ENCODE measurements around the gene GLDN.

GLDN gene

DNA sequence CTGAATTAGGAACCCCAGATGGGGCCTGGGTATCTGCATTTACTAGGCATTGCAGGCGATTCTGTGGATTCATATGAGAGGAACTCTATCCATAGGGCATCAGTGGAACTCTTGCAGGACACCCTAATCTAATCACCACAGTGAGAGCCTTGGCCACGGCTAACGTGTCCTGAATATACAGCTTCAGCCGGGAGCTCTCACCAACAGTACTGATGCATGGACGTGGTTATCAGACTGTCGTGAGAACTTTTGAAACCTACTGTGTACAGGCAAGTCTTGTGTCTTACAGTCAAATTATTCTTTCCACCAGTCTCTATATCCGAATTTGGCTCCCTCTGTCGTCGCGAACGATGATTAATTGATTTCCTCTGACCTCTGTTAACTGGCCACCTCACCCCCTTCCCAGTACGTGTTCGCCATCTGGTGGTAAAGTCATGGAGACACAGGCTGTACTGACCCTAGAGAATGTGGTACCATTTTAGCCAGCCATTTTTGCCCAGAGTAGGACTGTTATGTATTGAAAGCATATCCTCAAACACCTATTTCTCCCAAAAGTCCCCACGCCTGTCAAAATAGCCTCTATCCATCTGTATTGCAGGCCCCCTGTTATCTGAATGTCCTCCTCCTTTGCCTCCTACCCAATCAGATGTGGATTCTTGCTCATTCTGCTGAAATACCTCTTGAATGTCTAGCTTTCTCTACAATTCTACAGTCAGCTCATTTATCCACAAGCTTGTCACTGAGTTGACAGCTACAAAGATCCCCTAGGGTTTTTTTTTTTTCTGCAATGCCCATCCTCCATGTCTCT is 39.7 kb downstream of the GLDN start:
- no peak overlapping the region for H3K4me3 ChIP-seq (ENCODE audit: low read length)
- TF ChIP-seq, protein P1, sequence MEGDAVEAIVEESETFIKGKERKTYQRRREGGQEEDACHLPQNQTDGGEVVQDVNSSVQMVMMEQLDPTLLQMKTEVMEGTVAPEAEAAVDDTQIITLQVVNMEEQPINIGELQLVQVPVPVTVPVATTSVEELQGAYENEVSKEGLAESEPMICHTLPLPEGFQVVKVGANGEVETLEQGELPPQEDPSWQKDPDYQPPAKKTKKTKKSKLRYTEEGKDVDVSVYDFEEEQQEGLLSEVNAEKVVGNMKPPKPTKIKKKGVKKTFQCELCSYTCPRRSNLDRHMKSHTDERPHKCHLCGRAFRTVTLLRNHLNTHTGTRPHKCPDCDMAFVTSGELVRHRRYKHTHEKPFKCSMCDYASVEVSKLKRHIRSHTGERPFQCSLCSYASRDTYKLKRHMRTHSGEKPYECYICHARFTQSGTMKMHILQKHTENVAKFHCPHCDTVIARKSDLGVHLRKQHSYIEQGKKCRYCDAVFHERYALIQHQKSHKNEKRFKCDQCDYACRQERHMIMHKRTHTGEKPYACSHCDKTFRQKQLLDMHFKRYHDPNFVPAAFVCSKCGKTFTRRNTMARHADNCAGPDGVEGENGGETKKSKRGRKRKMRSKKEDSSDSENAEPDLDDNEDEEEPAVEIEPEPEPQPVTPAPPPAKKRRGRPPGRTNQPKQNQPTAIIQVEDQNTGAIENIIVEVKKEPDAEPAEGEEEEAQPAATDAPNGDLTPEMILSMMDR (IDR thresholded peaks at IDR 0.05; ENCODE audit: insufficient read depth, low read depth, low read length, missing control alignments) = peak; percentile 97
- DNase-seq (ENCODE audit: low read depth) = peak; percentile 75

DNA sequence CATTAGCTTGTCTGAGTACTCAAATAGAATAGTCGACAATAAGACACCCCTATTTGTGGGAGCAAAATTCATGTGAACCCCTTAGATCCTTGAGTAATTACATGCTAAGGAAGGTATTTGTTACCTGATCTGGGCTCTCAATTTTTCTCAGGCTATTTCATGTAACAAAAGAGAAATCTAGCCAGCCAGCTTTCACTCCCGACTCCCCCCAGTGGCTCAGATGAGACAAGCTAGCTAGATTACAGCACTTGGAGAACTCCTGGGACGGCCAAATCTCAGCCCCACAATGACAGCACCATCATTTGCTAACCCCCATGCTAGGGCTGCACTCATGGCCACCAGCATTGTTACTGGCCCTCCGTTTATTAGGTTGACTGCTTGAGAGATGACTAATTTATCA is 41.3 kb downstream of the GLDN start:
- TF ChIP-seq, protein P1 (IDR thresholded peaks at IDR 0.05; ENCODE audit: insufficient read depth, low read depth, low read length, missing control alignments) = peak; percentile 71
- no peak overlapping the region for H3K4me3 ChIP-seq (ENCODE audit: low read length)
- peak; percentile 52 for DNase-seq (ENCODE audit: low read depth)

DNA sequence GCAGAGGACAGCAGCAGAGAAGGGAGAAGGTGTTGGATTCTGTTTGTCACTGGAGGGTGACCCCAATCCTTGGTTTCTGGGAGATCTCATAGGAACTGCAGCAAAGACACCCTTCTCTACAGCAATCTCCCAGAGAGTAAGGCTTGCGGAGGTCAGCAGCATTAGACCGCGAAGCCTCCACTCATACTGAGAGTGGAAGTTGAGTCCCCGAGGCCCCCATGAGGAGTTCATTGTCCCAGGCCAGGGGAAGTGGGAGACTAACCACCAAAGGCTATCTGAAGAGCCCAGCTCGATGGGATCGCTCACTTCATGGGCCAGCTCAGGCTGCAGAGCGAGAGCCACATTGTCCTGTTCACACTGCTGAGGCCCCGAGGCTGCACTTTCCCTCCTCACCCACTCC is 44.6 kb downstream of the GLDN start:
- TF ChIP-seq, protein P1 (IDR thresholded peaks at IDR 0.05; ENCODE audit: insufficient read depth, low read depth, low read length, missing control alignments) = no peak
- H3K4me3 ChIP-seq (ENCODE audit: low read length) = no peak overlapping the region
- no peak for DNase-seq (ENCODE audit: low read depth)

- DNase-seq (ENCODE audit: low read depth) = no peak
- H3K4me3 ChIP-seq (ENCODE audit: low read length) = no peak overlapping the region
- TF ChIP-seq, protein P1 (IDR thresholded peaks at IDR 0.05; ENCODE audit: insufficient read depth, low read depth, low read length, missing control alignments) = no peak
Measured at GRCh38 chr15:51386486-51386885, 45.0 kb downstream of the GLDN start.

DNA sequence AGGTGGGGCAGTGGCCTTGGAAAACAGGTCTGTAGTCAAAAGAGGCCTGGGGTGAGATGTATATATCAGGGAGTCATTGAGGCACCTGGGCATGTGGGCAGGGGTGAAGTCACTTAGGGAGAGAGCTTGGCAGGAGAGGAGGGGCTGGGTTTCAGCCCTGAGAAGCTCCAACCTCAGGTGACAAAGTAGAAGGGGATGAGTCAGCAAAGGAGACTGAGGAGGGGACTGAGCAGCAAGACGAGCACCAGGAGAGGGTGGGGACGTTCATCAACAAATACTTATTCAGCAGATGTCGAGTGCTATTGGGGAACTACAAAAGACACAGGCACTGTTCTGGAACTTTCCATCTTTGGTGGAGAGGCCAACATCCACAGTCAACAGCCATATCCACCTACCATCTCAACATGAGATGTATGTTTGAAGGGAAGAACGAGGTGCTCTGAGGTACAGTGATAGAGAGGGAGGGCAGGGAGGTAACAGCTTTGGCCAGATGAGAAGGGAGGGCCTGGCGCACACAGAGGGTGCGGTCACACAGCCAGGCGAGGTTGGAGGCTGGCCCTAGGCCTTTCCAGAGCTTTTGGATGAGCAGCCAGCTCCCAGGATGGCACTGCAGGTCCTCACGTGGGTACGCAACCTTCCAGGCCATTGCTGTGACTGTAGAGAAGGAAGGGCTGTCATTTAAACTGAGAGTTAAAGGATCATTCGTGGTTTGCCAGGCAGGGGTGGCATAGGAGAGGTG is 45.7 kb downstream of the GLDN start:
- TF ChIP-seq, protein P1 (IDR thresholded peaks at IDR 0.05; ENCODE audit: insufficient read depth, low read depth, low read length, missing control alignments) = no peak
- no peak overlapping the region for H3K4me3 ChIP-seq (ENCODE audit: low read length)
- DNase-seq (ENCODE audit: low read depth) = no peak

DNA sequence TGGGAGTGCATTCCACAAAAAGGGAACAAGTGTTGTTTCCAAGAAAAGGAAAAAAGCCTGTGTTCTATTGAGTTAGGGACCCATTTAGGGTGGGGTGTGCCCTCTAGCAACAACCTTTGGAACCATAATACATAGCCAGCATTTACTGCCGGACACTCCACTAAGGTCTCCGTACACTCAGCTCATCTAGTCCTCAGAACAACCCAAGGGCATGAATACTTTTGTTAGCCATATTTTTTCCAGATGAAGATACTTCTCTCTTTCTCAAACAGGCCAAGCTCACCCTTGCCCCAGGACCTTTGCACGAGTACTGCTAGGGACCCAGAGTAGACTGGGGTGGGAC is 46.2 kb downstream of the GLDN start:
- TF ChIP-seq, protein P1 (IDR thresholded peaks at IDR 0.05; ENCODE audit: insufficient read depth, low read depth, low read length, missing control alignments) = no peak
- no peak overlapping the region for H3K4me3 ChIP-seq (ENCODE audit: low read length)
- DNase-seq (ENCODE audit: low read depth) = no peak
